ENCODE results near the gene GIGYF2.

GRCh38 chr2:232687382-232688160 lies 9.6 kb upstream of the GIGYF2 start:
- TF ChIP-seq POLR2AphosphoS5 (IDR thresholded peaks at IDR 0.05) (no peak), CTCF (IDR thresholded peaks at IDR 0.05; ENCODE audit: poor library complexity, severe bottlenecking) (no peak), EZH2 (IDR thresholded peaks at IDR 0.05; ENCODE audit: borderline replicate concordance, insufficient read depth, low read length, poor library complexity, severe bottlenecking) (no peak), REST (IDR thresholded peaks at IDR 0.05; ENCODE audit: borderline replicate concordance) (no peak), TAF1 (IDR thresholded peaks at IDR 0.05; ENCODE audit: low read depth) (no peak), EP300 (conservative IDR thresholded peaks at IDR 0.05; ENCODE audit: poor library complexity, severe bottlenecking) (no peak), SMC3 (conservative IDR thresholded peaks at IDR 0.05; ENCODE audit: poor library complexity) (no peak), MXI1 (conservative IDR thresholded peaks at IDR 0.05; ENCODE audit: poor library complexity, severe bottlenecking) (no peak), RAD21 (conservative IDR thresholded peaks at IDR 0.05) (no peak)

All from neural cell (in vitro differentiated cells).